ENCODE results near the gene SLC35F3. TPM values are rescaled to one million over a fixed set of nuclear protein-coding genes. Genes with fewer than 3 reads are reported as not detected.

SLC35F3 gene
- total RNA-seq, 4 donors from 2014 or later = 1.7 TPM; not detected in 3

DNA sequence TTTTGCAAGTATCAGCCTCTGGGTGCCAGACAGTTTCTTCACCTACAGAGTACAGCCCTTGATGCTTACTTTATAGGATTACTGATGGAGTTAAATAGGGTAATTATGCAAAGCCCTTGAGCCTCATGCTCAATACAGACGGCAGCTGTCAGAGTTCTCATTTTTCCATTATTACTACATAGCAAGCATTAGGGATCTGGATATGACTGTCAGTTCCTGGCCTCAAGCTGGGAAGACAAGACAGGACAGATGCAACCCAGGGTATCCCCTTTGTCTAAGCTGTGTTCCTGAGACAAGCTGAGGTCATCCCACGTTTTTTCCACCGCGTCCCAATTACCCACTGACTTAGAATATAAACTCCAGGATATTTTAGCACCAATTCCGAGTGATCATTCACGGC lies 94.4 kb downstream of the SLC35F3 start:
- no peak for DNase-seq
- Histone ChIP-seq H3K4me1 (no peaks in the 10 kb centered on the region), H3K27me3 (no peaks in the 10 kb centered on the region), H3K27ac (no peak overlapping the region), H3K36me3 (no peaks in the 10 kb centered on the region), H3K4me3 (no peak overlapping the region), H3K9me3 (no peaks in the 10 kb centered on the region)
- TF ChIP-seq, protein P1, sequence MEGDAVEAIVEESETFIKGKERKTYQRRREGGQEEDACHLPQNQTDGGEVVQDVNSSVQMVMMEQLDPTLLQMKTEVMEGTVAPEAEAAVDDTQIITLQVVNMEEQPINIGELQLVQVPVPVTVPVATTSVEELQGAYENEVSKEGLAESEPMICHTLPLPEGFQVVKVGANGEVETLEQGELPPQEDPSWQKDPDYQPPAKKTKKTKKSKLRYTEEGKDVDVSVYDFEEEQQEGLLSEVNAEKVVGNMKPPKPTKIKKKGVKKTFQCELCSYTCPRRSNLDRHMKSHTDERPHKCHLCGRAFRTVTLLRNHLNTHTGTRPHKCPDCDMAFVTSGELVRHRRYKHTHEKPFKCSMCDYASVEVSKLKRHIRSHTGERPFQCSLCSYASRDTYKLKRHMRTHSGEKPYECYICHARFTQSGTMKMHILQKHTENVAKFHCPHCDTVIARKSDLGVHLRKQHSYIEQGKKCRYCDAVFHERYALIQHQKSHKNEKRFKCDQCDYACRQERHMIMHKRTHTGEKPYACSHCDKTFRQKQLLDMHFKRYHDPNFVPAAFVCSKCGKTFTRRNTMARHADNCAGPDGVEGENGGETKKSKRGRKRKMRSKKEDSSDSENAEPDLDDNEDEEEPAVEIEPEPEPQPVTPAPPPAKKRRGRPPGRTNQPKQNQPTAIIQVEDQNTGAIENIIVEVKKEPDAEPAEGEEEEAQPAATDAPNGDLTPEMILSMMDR (IDR thresholded peaks at IDR 0.05) = no peak
- no peak for TF ChIP-seq POLR2A (IDR thresholded peaks at IDR 0.05)

DNA sequence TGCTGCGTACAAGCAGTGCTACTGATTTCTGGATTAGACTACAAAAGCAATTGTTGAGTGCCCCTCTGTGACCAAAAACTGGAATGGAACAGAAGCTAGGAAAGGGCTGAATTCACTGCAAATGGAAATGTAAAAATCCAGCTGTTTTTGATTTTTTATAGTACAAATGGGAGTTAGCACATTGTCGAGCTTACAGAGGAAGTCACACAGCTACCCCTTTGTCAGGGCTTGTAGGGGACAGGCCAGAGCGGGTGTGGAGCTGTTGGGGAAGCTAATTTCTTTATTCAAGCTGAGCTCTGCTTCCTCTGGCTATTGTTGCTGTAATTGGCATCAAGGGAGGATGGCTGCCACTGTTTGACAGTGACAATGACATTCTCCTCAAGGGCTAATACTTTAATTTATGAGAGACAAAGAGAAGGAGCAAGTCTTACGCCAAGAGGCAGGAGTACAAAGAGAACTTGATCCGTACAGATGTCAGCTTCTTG lies 96.1 kb downstream of the SLC35F3 start:
- Histone ChIP-seq H3K27ac (no peak overlapping the region), H3K4me3 (no peak overlapping the region), H3K27me3 (no peaks in the 10 kb centered on the region), H3K36me3 (no peaks in the 10 kb centered on the region), H3K4me1 (no peaks in the 10 kb centered on the region), H3K9me3 (no peaks in the 10 kb centered on the region)
- no peak for DNase-seq
- TF ChIP-seq, protein P1 (IDR thresholded peaks at IDR 0.05) = no peak
- no peak for TF ChIP-seq POLR2A (IDR thresholded peaks at IDR 0.05)

DNA sequence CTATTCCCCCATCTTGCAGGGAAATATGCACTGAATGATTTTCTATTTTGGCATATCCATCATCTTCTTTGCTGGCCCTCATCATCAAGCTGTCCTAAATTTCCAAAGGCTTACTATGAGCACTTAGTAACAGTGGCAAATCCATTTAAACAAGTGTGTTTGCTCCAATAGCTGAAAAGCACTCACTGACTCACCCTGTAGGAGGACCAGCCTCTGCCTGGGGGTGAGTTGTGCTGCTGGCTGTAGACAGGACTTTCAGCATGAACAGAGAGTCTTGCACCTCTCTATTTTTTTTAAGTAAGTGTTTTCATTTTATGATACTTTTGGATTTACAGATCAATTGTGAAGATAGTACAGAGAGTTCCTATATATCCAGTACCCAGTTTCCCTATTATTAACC lies 97.3 kb downstream of the SLC35F3 start:
- Histone ChIP-seq H3K27me3 (no peaks in the 10 kb centered on the region), H3K27ac (no peak overlapping the region), H3K36me3 (no peaks in the 10 kb centered on the region), H3K4me1 (no peaks in the 10 kb centered on the region), H3K9me3 (no peaks in the 10 kb centered on the region), H3K4me3 (no peak overlapping the region)
- no peak for DNase-seq
- TF ChIP-seq POLR2A (IDR thresholded peaks at IDR 0.05) = no peak
- TF ChIP-seq, protein P1 (IDR thresholded peaks at IDR 0.05) = no peak

DNA sequence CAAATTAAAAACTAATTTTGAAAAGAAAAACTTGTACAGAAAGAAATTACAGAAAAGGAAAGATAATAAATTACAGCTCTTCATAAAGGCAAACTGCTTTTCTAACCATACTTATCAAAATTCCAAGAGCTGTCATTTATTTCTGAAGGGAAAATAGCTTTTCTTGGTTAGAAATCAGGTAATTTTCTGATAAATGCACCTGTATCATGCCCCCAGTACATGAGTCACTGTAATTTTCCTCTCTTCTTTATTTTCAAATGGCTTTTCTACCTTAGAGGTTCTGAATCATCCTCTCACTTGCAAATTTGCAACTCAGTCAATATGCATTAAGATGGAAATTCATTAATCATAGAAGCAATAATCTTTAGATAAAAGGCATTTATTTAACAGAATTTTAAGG lies 100.1 kb downstream of the SLC35F3 start:
- DNase-seq = no peak
- Histone ChIP-seq H3K27ac (no peak overlapping the region), H3K4me1 (no peaks in the 10 kb centered on the region), H3K4me3 (no peak overlapping the region), H3K27me3 (no peaks in the 10 kb centered on the region), H3K36me3 (no peaks in the 10 kb centered on the region), H3K9me3 (no peaks in the 10 kb centered on the region)
- TF ChIP-seq, protein P1 (IDR thresholded peaks at IDR 0.05) = no peak
- no peak for TF ChIP-seq POLR2A (IDR thresholded peaks at IDR 0.05)

DNA sequence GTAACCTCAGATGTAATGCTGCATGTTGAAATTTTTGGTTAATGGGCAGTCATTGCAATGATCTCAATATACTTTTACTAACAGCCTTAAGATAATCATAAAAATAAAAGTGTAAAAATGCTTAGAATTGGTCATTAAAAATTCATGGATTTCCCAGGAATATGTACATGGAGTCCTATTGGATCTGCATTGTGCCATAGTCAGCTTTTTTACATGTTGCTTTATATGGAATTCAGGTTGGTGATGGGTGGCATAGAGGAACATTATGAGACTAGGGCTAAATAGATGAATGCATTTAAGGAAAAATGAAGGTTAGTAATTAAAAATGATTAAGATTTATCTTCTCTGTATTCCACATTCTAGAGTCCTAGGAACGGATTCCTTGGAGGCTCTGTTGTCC lies 103.2 kb downstream of the SLC35F3 start:
- H3K9me3 ChIP-seq = no peaks in the 10 kb centered on the region
- H3K4me1 ChIP-seq = no peaks in the 10 kb centered on the region
- no peak for DNase-seq
- H3K36me3 ChIP-seq = no peaks in the 10 kb centered on the region
- H3K27ac ChIP-seq = no peak overlapping the region
- H3K27me3 ChIP-seq = no peaks in the 10 kb centered on the region
- no peak overlapping the region for H3K4me3 ChIP-seq
- TF ChIP-seq, protein P1 (IDR thresholded peaks at IDR 0.05) = no peak
- no peak for TF ChIP-seq POLR2A (IDR thresholded peaks at IDR 0.05)

DNA sequence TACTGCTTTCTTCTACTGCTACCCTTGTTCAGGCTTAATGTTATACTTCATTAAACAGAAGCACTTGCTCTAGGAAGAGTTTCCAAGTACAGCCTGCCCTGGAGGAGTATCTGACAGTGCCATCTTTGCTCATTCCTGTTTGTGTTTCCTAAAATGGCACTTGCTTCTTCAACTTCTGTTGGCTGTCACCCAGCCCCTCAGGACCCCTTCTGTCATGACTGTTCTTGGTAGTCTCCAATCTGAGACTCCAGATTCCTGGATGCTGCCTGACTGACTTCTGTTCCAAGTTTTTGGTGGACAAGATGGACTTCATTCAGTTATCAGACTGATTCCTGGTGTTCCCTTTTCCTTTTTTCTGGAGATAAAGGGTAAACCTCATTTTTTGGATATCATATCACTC lies 104.1 kb downstream of the SLC35F3 start:
- no peak for DNase-seq
- H3K4me1 ChIP-seq = no peaks in the 10 kb centered on the region
- TF ChIP-seq, protein P1 (IDR thresholded peaks at IDR 0.05) = no peak
- no peak for TF ChIP-seq POLR2A (IDR thresholded peaks at IDR 0.05)

More for the DNA sequence above, 104.1 kb downstream of the SLC35F3 start:
- no peak overlapping the region for H3K4me3 ChIP-seq
- H3K27ac ChIP-seq = no peak overlapping the region
- H3K9me3 ChIP-seq = no peaks in the 10 kb centered on the region
- H3K36me3 ChIP-seq = no peaks in the 10 kb centered on the region
- H3K27me3 ChIP-seq = no peaks in the 10 kb centered on the region

Measured in Peyer's patch (tissue), 4 donors.